Left ventricle myocardium inferior (tissue), 1 donor: Measurements from ENCODE around the gene HTRA3. TPM values are rescaled to one million over a fixed set of nuclear protein-coding genes. Genes with fewer than 3 reads are reported as not detected.

Experiments used
- DNase-seq: peaks from one replicate; pipeline ENCODE4 v3.0.0-alpha.2; 2020
- H3K27ac ChIP-seq: fragments of 200-600 bp; replicated peaks from 2 replicates; pipeline ENCODE4 v1.8.0; 2021
- H3K27me3 ChIP-seq: fragments of 200-600 bp; 2 replicates; pipeline ENCODE4 v1.8.0; 2021; ENCODE audit warnings: low read depth
- H3K36me3 ChIP-seq: fragments of 200-600 bp; 2 replicates; pipeline ENCODE4 v1.8.0; 2021
- H3K4me1 ChIP-seq: fragments of 200-600 bp; 2 replicates; pipeline ENCODE4 v1.8.0; 2021
- H3K4me3 ChIP-seq: fragments of 200-600 bp; 2 replicates; pipeline ENCODE4 v1.8.0; 2021; ENCODE audit warnings: mild to moderate bottlenecking, moderate library complexity
- H3K9me3 ChIP-seq: fragments of 200-600 bp; replicated peaks from 2 replicates; pipeline ENCODE4 v1.8.0; 2021
- intact Hi-C: fragments of 100-400 bp; cut with micrococcal nuclease; formaldehyde crosslinking; loops from one replicate; pipeline ENCODE4 v1.11.0; 2022
- total RNA-seq: library from RNA; stranded (reverse); fragmentation: NEBNext Ultra II Directional; extraction: Animal tissue kit (Norgen Biotek cat#: 25700); gene quantifications from one replicate; pipeline ENCODE4 v1.2.1, GENCODE V29; 2021
- TF ChIP-seq, protein P1 (sequence below): fragments of 200-600 bp; IDR thresholded peaks from 2 replicates; pipeline ENCODE4 v1.8.0; 2021; ENCODE audit warnings: antibody characterized with exemption, mild to moderate bottlenecking, borderline replicate concordance
- donor health status: DM: no; HTN: yes; CAD: no; lungs with severe emphysema.

Gene HTRA3
- total RNA-seq, 1 donor from 2014 or later: 119 TPM

DNA sequence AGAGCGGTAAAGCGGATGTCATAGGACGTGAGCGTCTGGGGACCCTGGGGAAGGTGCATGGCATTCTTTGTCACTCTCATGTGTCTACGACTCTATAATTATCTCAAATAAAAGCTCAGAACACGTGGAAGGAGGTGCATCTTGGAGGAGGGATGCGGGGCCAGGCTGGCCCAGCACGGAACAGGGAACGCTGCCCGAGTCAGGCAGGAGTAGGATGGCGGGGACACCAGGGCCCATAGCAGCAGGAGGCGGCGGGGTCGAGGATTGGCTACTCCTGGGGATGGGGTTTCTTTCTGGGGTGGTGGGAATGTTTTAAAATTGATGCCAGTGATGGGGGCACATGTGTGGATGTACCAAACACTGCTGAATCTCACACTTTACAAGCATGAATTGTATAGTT is 5.4 kb upstream of the HTRA3 start:
- intact Hi-C loops: no loop called here
- no peak for DNase-seq

DNA sequence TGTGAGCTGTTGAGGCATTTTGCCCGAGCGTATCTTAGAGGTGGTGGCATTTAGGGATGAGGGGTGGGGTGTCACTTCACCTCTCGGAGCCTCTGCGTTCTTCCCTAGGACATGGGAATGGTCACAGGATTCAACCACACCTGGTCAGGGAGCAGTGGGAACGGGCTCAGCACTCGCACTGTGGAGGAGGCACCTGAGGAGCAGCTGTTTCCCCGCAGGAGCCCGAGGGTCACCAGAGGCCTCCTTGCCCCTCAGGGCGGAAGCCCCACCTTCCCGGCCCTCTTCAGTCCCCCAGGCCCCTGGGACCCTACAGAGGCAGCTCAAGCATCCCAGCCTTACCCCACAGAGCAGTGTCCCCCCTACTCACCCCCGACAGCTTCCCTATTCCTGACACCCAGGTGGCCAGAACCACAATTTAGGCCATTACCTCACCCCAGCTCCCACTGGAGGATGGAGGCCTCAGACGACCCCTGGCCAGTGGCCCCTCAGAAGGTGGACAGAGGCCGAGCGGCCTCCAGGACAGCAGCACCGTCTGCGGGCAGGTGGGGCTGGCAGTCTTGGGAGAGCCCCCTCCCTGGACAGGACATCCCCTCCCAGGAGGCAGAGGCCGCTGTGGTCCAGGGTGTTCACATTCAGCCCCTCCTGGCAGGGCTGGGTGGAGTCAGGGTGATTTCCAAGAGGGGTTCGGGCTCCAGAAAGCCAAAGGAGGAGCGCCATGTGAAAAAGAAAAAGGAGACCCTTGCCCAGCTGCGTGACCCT is 4.2 kb upstream of the HTRA3 start:
- Histone ChIP-seq H3K27ac (no peak overlapping the region), H3K9me3 (no peaks in the 10 kb centered on the region), H3K27me3 (no peaks in the 10 kb centered on the region), H3K4me3 (no peak overlapping the region), H3K36me3 (no peaks in the 10 kb centered on the region), H3K4me1 (peaks cover 47% of the 10 kb centered on the region)
- no peak for DNase-seq
- intact Hi-C loops: no loop called here
- TF ChIP-seq, protein P1, sequence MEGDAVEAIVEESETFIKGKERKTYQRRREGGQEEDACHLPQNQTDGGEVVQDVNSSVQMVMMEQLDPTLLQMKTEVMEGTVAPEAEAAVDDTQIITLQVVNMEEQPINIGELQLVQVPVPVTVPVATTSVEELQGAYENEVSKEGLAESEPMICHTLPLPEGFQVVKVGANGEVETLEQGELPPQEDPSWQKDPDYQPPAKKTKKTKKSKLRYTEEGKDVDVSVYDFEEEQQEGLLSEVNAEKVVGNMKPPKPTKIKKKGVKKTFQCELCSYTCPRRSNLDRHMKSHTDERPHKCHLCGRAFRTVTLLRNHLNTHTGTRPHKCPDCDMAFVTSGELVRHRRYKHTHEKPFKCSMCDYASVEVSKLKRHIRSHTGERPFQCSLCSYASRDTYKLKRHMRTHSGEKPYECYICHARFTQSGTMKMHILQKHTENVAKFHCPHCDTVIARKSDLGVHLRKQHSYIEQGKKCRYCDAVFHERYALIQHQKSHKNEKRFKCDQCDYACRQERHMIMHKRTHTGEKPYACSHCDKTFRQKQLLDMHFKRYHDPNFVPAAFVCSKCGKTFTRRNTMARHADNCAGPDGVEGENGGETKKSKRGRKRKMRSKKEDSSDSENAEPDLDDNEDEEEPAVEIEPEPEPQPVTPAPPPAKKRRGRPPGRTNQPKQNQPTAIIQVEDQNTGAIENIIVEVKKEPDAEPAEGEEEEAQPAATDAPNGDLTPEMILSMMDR: no peak

More for the DNA sequence above, 5.4 kb upstream of the HTRA3 start:
- TF ChIP-seq, protein P1: no peak
- H3K27ac ChIP-seq: no peak overlapping the region
- no peaks in the 10 kb centered on the region for H3K36me3 ChIP-seq
- H3K9me3 ChIP-seq: no peaks in the 10 kb centered on the region
- H3K4me3 ChIP-seq: no peak overlapping the region
- H3K27me3 ChIP-seq: no peaks in the 10 kb centered on the region
- H3K4me1 ChIP-seq: peaks cover 38% of the 10 kb centered on the region

DNA sequence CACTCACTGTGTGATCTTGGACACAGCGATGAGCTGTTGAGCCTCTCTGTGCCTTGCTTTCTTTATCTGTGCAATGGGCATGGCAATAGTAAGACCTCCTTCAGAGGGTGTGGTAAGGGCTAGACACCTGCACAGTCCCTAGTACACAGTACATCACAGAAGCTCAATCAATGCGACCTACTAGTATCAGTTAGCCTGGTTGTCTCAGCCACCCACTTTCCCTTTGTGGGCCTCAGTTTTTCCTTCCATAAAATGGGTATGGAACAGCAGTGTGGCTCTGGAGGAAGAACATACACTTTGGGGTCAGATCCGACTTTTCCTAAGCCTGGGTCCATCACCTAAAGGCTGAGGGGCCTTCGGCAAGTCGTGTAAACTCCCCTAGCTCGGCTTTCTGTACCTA is 3.5 kb upstream of the HTRA3 start:
- Histone ChIP-seq H3K27me3 (no peaks in the 10 kb centered on the region), H3K36me3 (no peaks in the 10 kb centered on the region), H3K9me3 (no peaks in the 10 kb centered on the region), H3K4me3 (no peak overlapping the region), H3K4me1 (peaks cover 54% of the 10 kb centered on the region), H3K27ac (no peak overlapping the region)
- intact Hi-C loops: no loop called here
- DNase-seq: no peak
- TF ChIP-seq, protein P1: no peak

DNA sequence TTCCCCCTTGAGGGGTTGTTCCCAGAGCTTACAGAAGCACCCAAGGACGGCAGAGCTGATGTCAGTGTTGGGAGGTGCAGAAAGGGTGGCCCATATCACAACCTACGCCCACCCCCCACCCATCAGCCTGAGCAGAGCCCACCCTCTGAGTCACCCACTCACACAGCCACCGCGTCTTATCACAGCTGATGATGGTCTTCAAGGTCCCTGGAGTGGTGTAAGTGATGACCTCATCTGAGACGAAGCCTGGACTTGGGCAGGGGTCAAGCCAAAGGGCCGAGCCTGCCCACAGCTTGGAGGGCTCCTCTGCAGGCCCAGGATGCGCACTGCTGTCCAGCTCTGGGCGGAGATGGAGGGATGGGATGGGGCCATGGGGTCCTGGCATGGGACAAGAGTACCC is 3.0 kb upstream of the HTRA3 start:
- TF ChIP-seq, protein P1: no peak
- no peaks in the 10 kb centered on the region for H3K27me3 ChIP-seq
- DNase-seq: no peak
- peak overlapping the region; percentile 59 for H3K27ac ChIP-seq
- no peaks in the 10 kb centered on the region for H3K36me3 ChIP-seq
- intact Hi-C loops: no loop called here
- no peak overlapping the region for H3K4me3 ChIP-seq
- H3K4me1 ChIP-seq: peaks cover 59% of the 10 kb centered on the region
- H3K9me3 ChIP-seq: no peaks in the 10 kb centered on the region

DNA sequence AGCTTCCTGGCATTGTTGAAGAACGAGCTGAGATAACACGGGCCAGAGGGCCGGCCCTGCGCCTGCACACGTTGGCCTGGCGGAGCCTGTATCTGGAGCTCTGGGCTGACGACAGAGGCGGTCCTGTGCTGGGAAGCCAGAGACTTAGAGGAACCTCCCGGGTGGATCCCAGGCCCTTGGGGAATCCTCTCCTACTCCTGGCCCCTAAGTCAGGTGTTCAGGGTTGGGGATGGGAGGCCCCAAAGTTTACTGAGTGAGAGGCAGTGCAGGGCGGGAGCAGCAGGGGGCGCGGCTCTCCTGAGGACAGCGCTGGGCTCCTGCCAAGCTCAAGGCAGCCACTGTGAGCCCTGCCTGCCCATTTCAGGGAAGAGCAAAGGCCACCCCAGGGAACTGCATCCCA is 2.5 kb upstream of the HTRA3 start:
- Histone ChIP-seq H3K9me3 (no peaks in the 10 kb centered on the region), H3K4me1 (peaks cover 64% of the 10 kb centered on the region), H3K27me3 (no peaks in the 10 kb centered on the region), H3K36me3 (no peaks in the 10 kb centered on the region), H3K27ac (peak overlapping the region; percentile 59), H3K4me3 (no peak overlapping the region)
- peak; percentile 87 for DNase-seq
- TF ChIP-seq, protein P1: peak; percentile 86
- intact Hi-C loops: no loop called here
